ENCODE data around the gene FLYWCH1.

DNA sequence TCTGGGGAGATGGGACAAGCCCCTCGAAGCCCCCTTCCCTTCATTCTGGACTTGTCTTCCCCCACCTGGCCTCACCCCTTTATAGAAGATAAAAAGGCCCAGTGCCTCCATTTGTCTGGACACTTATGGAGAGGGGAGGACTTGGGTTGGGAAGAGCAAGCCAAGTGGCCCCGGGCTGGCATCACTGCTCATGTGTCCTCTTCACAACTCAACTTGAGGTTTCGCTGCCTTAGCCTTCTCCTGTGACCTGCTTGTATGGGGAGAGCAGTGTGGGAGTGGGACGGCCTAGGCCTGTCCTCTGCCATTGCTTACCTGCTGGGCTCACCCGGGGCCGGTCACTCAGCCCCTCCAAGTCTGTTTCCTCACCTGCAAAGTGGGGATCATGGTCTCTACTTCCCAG, 58.8 kb downstream of the FLYWCH1 start:
- TF ChIP-seq, protein P1, sequence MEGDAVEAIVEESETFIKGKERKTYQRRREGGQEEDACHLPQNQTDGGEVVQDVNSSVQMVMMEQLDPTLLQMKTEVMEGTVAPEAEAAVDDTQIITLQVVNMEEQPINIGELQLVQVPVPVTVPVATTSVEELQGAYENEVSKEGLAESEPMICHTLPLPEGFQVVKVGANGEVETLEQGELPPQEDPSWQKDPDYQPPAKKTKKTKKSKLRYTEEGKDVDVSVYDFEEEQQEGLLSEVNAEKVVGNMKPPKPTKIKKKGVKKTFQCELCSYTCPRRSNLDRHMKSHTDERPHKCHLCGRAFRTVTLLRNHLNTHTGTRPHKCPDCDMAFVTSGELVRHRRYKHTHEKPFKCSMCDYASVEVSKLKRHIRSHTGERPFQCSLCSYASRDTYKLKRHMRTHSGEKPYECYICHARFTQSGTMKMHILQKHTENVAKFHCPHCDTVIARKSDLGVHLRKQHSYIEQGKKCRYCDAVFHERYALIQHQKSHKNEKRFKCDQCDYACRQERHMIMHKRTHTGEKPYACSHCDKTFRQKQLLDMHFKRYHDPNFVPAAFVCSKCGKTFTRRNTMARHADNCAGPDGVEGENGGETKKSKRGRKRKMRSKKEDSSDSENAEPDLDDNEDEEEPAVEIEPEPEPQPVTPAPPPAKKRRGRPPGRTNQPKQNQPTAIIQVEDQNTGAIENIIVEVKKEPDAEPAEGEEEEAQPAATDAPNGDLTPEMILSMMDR (IDR thresholded peaks at IDR 0.05 in 4 of 5, conservative IDR thresholded peaks at IDR 0.05 in 1 of 5), result no peak
- TF ChIP-seq POLR2A (IDR thresholded peaks at IDR 0.05), result no peak
